H9 (cell line): ENCODE measurements around the gene TM9SF2. TPM values are rescaled to one million over a fixed set of nuclear protein-coding genes. Genes with fewer than 3 reads are reported as not detected.

Experiments used
- DNase-seq: peaks from one replicate; pipeline ENCODE4 v3.0.0-alpha.2; 2017
- H2AFZ ChIP-seq: one replicate; pipeline ENCODE4 v1.6.1; 2013; ENCODE audit warnings: mild to moderate bottlenecking, low read length, control low read depth, moderate library complexity
- H2AK5ac ChIP-seq: 2 replicates; pipeline ENCODE4 v1.6.1; 2013; ENCODE audit warnings: low read length, control low read depth, mixed read lengths; ENCODE audit not compliant: insufficient read length
- H2BK120ac ChIP-seq: one replicate; pipeline ENCODE4 v1.6.1; 2013; ENCODE audit warnings: low read depth, mild to moderate bottlenecking, low read length, control low read depth, inconsistent platforms; ENCODE audit not compliant: poor library complexity, severe bottlenecking
- H2BK12ac ChIP-seq: 2 replicates; pipeline ENCODE4 v1.6.1; 2013; ENCODE audit warnings: low read length, control low read depth, mixed read lengths, low read depth; ENCODE audit not compliant: insufficient read length
- H2BK15ac ChIP-seq: 2 replicates; pipeline ENCODE4 v1.6.1; 2013; ENCODE audit warnings: low read depth, low read length, control low read depth
- H2BK20ac ChIP-seq: one replicate; pipeline ENCODE4 v1.6.1; 2013; ENCODE audit warnings: low read depth, mild to moderate bottlenecking, low read length, control low read depth, inconsistent platforms; ENCODE audit not compliant: poor library complexity, severe bottlenecking
- H2BK5ac ChIP-seq: 2 replicates; pipeline ENCODE4 v1.6.1; 2013; ENCODE audit warnings: low read length, control low read depth, mixed read lengths; ENCODE audit not compliant: insufficient read length
- H3K14ac ChIP-seq: 2 replicates; pipeline ENCODE4 v1.6.1; 2013; ENCODE audit warnings: low read length, control low read depth; ENCODE audit not compliant: insufficient read depth
- H3K18ac ChIP-seq: 2 replicates; pipeline ENCODE4 v1.6.1; 2013; ENCODE audit warnings: low read depth, mild to moderate bottlenecking, mixed read lengths, low read length, control low read depth; ENCODE audit not compliant: insufficient read length
- H3K23ac ChIP-seq: 2 replicates; pipeline ENCODE4 v1.6.1; 2013; ENCODE audit warnings: low read length, control low read depth, mixed read lengths, low read depth; ENCODE audit not compliant: insufficient read length
- H3K23me2 ChIP-seq: 2 replicates; pipeline ENCODE4 v1.6.1; 2013; ENCODE audit warnings: low read depth, mild to moderate bottlenecking, mixed read lengths, low read length, control low read depth; ENCODE audit not compliant: insufficient read length, poor library complexity, severe bottlenecking
- H3K27ac ChIP-seq: 2 replicates; pipeline ENCODE4 v1.5.1; 2013; ENCODE audit warnings: low read length, control low read depth, mixed read lengths, low read depth; ENCODE audit not compliant: insufficient read length
- H3K27me3 ChIP-seq: 2 replicates; pipeline ENCODE4 v1.6.1; 2013; ENCODE audit warnings: low read length, control low read depth, inconsistent platforms; ENCODE audit not compliant: insufficient read depth
- H3K4ac ChIP-seq: 2 replicates; pipeline ENCODE4 v1.6.1; 2013; ENCODE audit warnings: low read depth, mild to moderate bottlenecking, control low read depth, inconsistent platforms, low read length, moderate library complexity
- H3K4me1 ChIP-seq: 2 replicates; pipeline ENCODE4 v1.6.1; 2013; ENCODE audit warnings: low read length, control low read depth, inconsistent platforms; ENCODE audit not compliant: insufficient read depth
- H3K4me2 ChIP-seq: 2 replicates; pipeline ENCODE4 v1.6.1; 2013; ENCODE audit warnings: low read length, control low read depth, mixed read lengths; ENCODE audit not compliant: insufficient read length, insufficient read depth
- H3K56ac ChIP-seq: 2 replicates; pipeline ENCODE4 v1.6.1; 2013; ENCODE audit warnings: low read depth, mild to moderate bottlenecking, mixed read lengths, low read length, control low read depth; ENCODE audit not compliant: insufficient read length
- H3K79me1 ChIP-seq: 2 replicates; pipeline ENCODE4 v1.6.1; 2013; ENCODE audit warnings: low read depth, mild to moderate bottlenecking, moderate library complexity, low read length, control low read depth, inconsistent platforms; ENCODE audit not compliant: insufficient read depth, poor library complexity, severe bottlenecking
- H3K79me2 ChIP-seq: 2 replicates; pipeline ENCODE4 v1.6.1; 2013; ENCODE audit warnings: low read length, control low read depth, inconsistent platforms; ENCODE audit not compliant: insufficient read depth
- H3K9ac ChIP-seq: 2 replicates; pipeline ENCODE4 v1.6.1; 2013; ENCODE audit warnings: low read length, control low read depth, mixed read lengths; ENCODE audit not compliant: insufficient read length; ENCODE audit errors: extremely low read depth
- H3K9me3 ChIP-seq: one replicate; pipeline ENCODE4 v1.6.1; 2013; ENCODE audit warnings: low read depth, low read length, inconsistent platforms; ENCODE audit not compliant: control insufficient read depth
- H3T11ph ChIP-seq: one replicate; pipeline ENCODE4 v1.6.1; 2013; ENCODE audit warnings: mild to moderate bottlenecking, low read length, control low read depth, inconsistent platforms
- H4K20me1 ChIP-seq: one replicate; pipeline ENCODE4 v1.6.1; 2013; ENCODE audit not compliant: control insufficient read depth, insufficient read length, insufficient read depth
- H4K5ac ChIP-seq: 2 replicates; pipeline ENCODE4 v1.6.1; 2013; ENCODE audit warnings: low read depth, mild to moderate bottlenecking, mixed read lengths, low read length, control low read depth; ENCODE audit not compliant: insufficient read length
- H4K8ac ChIP-seq: replicated peaks from 2 replicates; pipeline ENCODE4 v1.6.1; 2013; ENCODE audit warnings: low read length, control low read depth, mixed read lengths, low read depth; ENCODE audit not compliant: insufficient read length
- H4K91ac ChIP-seq: 2 replicates; pipeline ENCODE4 v1.6.1; 2013; ENCODE audit warnings: low read depth, mild to moderate bottlenecking, moderate library complexity, mixed read lengths, low read length, control low read depth; ENCODE audit not compliant: insufficient read length
- H3K27ac Mint-ChIP-seq, 3 experiments: 2 replicates in 2 of 3; 3 replicates in 1 of 3; pipeline ENCODE4 v1.8.0; 2020 to 2021; ENCODE audit warnings: mixed read lengths in 3 of 3, mild to moderate bottlenecking in 1 of 3, moderate library complexity in 1 of 3
- H3K27me3 Mint-ChIP-seq: 2 replicates; pipeline ENCODE4 v1.8.0; 2021; ENCODE audit warnings: low read depth, mild to moderate bottlenecking, moderate library complexity, mixed read lengths
- H3K36me3 Mint-ChIP-seq, 3 experiments: 2 replicates in 2 of 3; 3 replicates in 1 of 3; pipeline ENCODE4 v1.8.0; 2020 to 2021; ENCODE audit warnings: low read depth in 3 of 3, mixed read lengths in 3 of 3; ENCODE audit not compliant: insufficient read depth in 1 of 3
- H3K4me1 Mint-ChIP-seq, 2 experiments: 2 replicates each; pipeline ENCODE4 v1.8.0; 2020; ENCODE audit warnings: mixed read lengths in 2 of 2
- H3K4me3 Mint-ChIP-seq, 2 experiments: 2 replicates in 1 of 2; 3 replicates in 1 of 2; pipeline ENCODE4 v1.8.0; 2020 to 2021; ENCODE audit warnings: mild to moderate bottlenecking in 2 of 2, mixed read lengths in 2 of 2, moderate library complexity in 1 of 2
- H3K9me3 Mint-ChIP-seq, 2 experiments: 2 replicates in 1 of 2; 3 replicates in 1 of 2; pipeline ENCODE4 v1.8.0; 2020; ENCODE audit warnings: mild to moderate bottlenecking in 2 of 2, mixed read lengths in 2 of 2, moderate library complexity in 1 of 2
- WGBS: extraction: QIAGEN DNeasy Blood & Tissue Kit; methylation state at CpG from one replicate; pipeline ENCODE4 v1.1.7; 2013; ENCODE audit warnings: missing lambda C conversion rate, low lambda C conversion rate, mixed read lengths; ENCODE audit not compliant: insufficient read length; ENCODE audit errors: extremely low coverage; 5-methylcytosine and 5-hydroxymethylcytosine counted together
- total RNA-seq: library from RNA; stranded (reverse); gene quantifications from 2 replicates; pipeline ENCODE4 v1.2.1, GENCODE V29; 2021
- TF ChIP-seq, protein P1 (sequence below): fragments of 200-600 bp; sonication (generic); conservative IDR thresholded peaks from 3 replicates; pipeline ENCODE4 v1.8.0; 2021; ENCODE audit warnings: antibody characterized with exemption, mild to moderate bottlenecking

Gene TM9SF2
- total RNA-seq, 1 experiment from 2014 or later = 86.1 TPM

DNA sequence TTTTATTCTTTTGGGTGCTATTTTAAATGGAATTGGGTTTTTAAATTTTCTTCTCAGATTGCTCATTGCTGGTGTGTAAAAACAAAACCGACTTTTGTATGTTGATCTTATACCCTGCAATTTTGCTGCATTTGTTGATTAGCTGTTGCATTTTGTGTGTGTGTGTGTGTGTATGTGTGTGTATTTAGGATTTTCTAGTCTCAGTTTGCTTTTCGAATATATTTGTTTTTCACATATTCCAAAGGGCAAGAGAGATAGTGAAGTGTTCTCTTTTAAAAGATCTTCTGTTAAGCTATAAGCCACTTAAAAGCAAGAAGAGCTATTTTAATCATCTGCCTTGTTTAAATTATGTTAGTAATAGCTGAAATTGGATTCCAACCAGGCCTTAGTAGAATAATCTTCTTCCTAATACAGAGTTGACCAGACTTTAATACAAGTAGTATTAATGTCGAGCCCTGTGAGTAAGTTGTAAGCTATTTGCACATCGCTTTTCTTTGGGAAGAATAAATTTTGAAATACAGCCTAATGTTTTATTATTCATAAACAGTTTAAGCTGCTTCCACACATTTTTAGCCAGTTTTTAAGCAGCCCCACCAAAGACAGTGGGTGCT is 57.4 kb downstream of the TM9SF2 start:
- Histone ChIP-seq H4K91ac (no peak overlapping the region), H3K4me1 (no peaks in the 10 kb centered on the region), H3K18ac (no peak overlapping the region), H3K4ac (no peak overlapping the region), H3K4me2 (no peak overlapping the region), H2AFZ (no peak overlapping the region), H3K9ac (no peak overlapping the region), H4K20me1 (no peaks in the 10 kb centered on the region), H2BK12ac (no peak overlapping the region), H2BK5ac (no peak overlapping the region), H3T11ph (no peak overlapping the region), H3K14ac (no peak overlapping the region), H3K79me2 (no peaks in the 10 kb centered on the region), H2BK15ac (no peak overlapping the region), H3K23me2 (no peaks in the 10 kb centered on the region), H3K79me1 (no peaks in the 10 kb centered on the region), H3K27ac (no peak overlapping the region), H2AK5ac (no peak overlapping the region), H4K8ac (no peak overlapping the region), H2BK20ac (no peak overlapping the region), H3K56ac (no peak overlapping the region), H3K9me3 (no peaks in the 10 kb centered on the region), H3K27me3 (no peaks in the 10 kb centered on the region), H3K23ac (no peak overlapping the region), H2BK120ac (no peak overlapping the region), H4K5ac (no peak overlapping the region)
- WGBS = no CpG with 5 or more reads among the region's 4 CpGs
- Mint-ChIP-seq H3K4me1 (peaks cover 0 to 7% of the 10 kb centered on the region in 2 experiments; a peak in 1 of 4 replicates), H3K4me3 (no peak overlapping the region), H3K27me3 (no peaks in the 10 kb centered on the region), H3K9me3 (no peaks in the 10 kb centered on the region), H3K27ac (no peak overlapping the region), H3K36me3 (peaks cover 7 to 54% (median 52%) of the 10 kb centered on the region in 3 experiments; a peak in 6 of 7 replicates)
- TF ChIP-seq, protein P1, sequence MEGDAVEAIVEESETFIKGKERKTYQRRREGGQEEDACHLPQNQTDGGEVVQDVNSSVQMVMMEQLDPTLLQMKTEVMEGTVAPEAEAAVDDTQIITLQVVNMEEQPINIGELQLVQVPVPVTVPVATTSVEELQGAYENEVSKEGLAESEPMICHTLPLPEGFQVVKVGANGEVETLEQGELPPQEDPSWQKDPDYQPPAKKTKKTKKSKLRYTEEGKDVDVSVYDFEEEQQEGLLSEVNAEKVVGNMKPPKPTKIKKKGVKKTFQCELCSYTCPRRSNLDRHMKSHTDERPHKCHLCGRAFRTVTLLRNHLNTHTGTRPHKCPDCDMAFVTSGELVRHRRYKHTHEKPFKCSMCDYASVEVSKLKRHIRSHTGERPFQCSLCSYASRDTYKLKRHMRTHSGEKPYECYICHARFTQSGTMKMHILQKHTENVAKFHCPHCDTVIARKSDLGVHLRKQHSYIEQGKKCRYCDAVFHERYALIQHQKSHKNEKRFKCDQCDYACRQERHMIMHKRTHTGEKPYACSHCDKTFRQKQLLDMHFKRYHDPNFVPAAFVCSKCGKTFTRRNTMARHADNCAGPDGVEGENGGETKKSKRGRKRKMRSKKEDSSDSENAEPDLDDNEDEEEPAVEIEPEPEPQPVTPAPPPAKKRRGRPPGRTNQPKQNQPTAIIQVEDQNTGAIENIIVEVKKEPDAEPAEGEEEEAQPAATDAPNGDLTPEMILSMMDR = no peak
- no peak for DNase-seq
